Epithelial cell of esophagus (primary cell): ENCODE results near the gene PSMD12.

Experiments used
- DNase-seq: peaks from one replicate; pipeline ENCODE4 v3.0.0; 2010; ENCODE audit warnings: low read depth
- H3K4me3 ChIP-seq: 2 replicates; pipeline ENCODE4 v1.5.1; 2011; ENCODE audit warnings: mild to moderate bottlenecking, low read length, control low read depth
- CTCF ChIP-seq: IDR thresholded peaks from 2 replicates; pipeline ENCODE4 v1.5.1; 2011; ENCODE audit warnings: low read depth, mild to moderate bottlenecking, low read length, control low read depth, inconsistent platforms; ENCODE audit not compliant: insufficient read depth; ENCODE audit errors: missing control alignments

PSMD12 gene

GRCh38 chr17:67372751-67373150, 6.4 kb upstream of the PSMD12 start:
- H3K4me3 ChIP-seq = no peak overlapping the region
- TF ChIP-seq CTCF = no peak
- DNase-seq = peak; percentile 54

- no peak for DNase-seq
- no peak for TF ChIP-seq CTCF
- no peak overlapping the region for H3K4me3 ChIP-seq
Measured at GRCh38 chr17:67369676-67370075, 3.3 kb upstream of the PSMD12 start.

GRCh38 chr17:67365738-67366192, 612 bp downstream of the PSMD12 start:
- DNase-seq = peak; percentile 65
- H3K4me3 ChIP-seq = peak overlapping the region; percentile 93
- no peak for TF ChIP-seq CTCF

- peak overlapping the region; percentile 93 for H3K4me3 ChIP-seq
- no peak for TF ChIP-seq CTCF
- DNase-seq = no peak
Measured at GRCh38 chr17:67364847-67365737, 1.3 kb downstream of the PSMD12 start.

GRCh38 chr17:67362173-67362572, 4.2 kb downstream of the PSMD12 start:
- DNase-seq = no peak
- H3K4me3 ChIP-seq = no peak overlapping the region
- TF ChIP-seq CTCF = no peak

- peak; percentile 85 for DNase-seq
- TF ChIP-seq CTCF = no peak
- H3K4me3 ChIP-seq = no peak overlapping the region
Measured at GRCh38 chr17:67360880-67361279, 5.5 kb downstream of the PSMD12 start.
